Neural cell (in vitro differentiated cells): ENCODE results near the gene SLC34A1.

Source experiments
- CTCF ChIP-seq: fragments of 450-650 bp; IDR thresholded peaks from 2 replicates; pipeline ENCODE4 v1.5.1; 2014; ENCODE audit warnings: antibody characterized with exemption, mild to moderate bottlenecking, moderate library complexity; ENCODE audit not compliant: poor library complexity, severe bottlenecking
- EP300 ChIP-seq: fragments of 450-650 bp; conservative IDR thresholded peaks from 2 replicates; pipeline ENCODE4 v1.6.1; 2014; ENCODE audit warnings: antibody characterized with exemption, mild to moderate bottlenecking, moderate library complexity; ENCODE audit not compliant: poor library complexity, severe bottlenecking
- EZH2 ChIP-seq: fragments of 200-600, 300-800 bp; shearing (Covaris generic), sonication (generic); IDR thresholded peaks from 2 replicates; pipeline ENCODE4 v1.6.1; 2014; ENCODE audit warnings: antibody characterized with exemption, low read length, borderline replicate concordance, mild to moderate bottlenecking; ENCODE audit not compliant: insufficient read depth, poor library complexity, severe bottlenecking
- MXI1 ChIP-seq: fragments of 450-650 bp; conservative IDR thresholded peaks from 2 replicates; pipeline ENCODE4 v1.6.1; 2014; ENCODE audit warnings: antibody characterized with exemption, mild to moderate bottlenecking; ENCODE audit not compliant: poor library complexity, severe bottlenecking
- POLR2AphosphoS5 ChIP-seq: IDR thresholded peaks from 2 replicates; pipeline ENCODE4 v1.6.1; 2012
- RAD21 ChIP-seq: fragments of 450-650 bp; conservative IDR thresholded peaks from 2 replicates; pipeline ENCODE4 v1.6.1; 2014; ENCODE audit warnings: antibody characterized with exemption, mild to moderate bottlenecking, moderate library complexity
- SMC3 ChIP-seq: fragments of 450-650 bp; conservative IDR thresholded peaks from 2 replicates; pipeline ENCODE4 v1.6.1; 2014; ENCODE audit warnings: antibody characterized with exemption, mild to moderate bottlenecking, moderate library complexity; ENCODE audit not compliant: poor library complexity
- TAF1 ChIP-seq: IDR thresholded peaks from 2 replicates; pipeline ENCODE4 v1.6.1; 2012; ENCODE audit warnings: low read depth

- no peak for TF ChIP-seq CTCF
- no peak for TF ChIP-seq TAF1
- no peak for TF ChIP-seq RAD21
- TF ChIP-seq EP300, result no peak
- TF ChIP-seq SMC3, result no peak
- no peak for TF ChIP-seq MXI1
- TF ChIP-seq EZH2, result no peak
- TF ChIP-seq POLR2AphosphoS5, result no peak
These were observed 9.1 kb downstream of the SLC34A1 start for GRCh38 chr5:177393206-177393765.
